K562 (cell line): ENCODE results near the gene TCEA3. TPM values are rescaled to one million over a fixed set of nuclear protein-coding genes. Genes with fewer than 3 reads are reported as not detected.

Experiments
- AFF4 ChIP-seq: sonication (generic); formaldehyde crosslinking; IDR thresholded peaks from 2 replicates; pipeline ENCODE4 v1.8.0; 2023; ENCODE audit warnings: mild to moderate bottlenecking, missing genetic modification reagents
- BRF2 ChIP-seq: IDR thresholded peaks from 3 replicates; pipeline ENCODE4 v1.6.1; 2011; ENCODE audit warnings: borderline replicate concordance, mild to moderate bottlenecking; ENCODE audit not compliant: insufficient read length, insufficient read depth
- CEBPG ChIP-seq, 3 experiments: fragments of 200-800 bp in 1 of 3; sonication (Bioruptor generic) in 1 of 3; sonication (generic) in 1 of 3; formaldehyde crosslinking in 1 of 3; IDR thresholded peaks in 2 of 3; conservative IDR thresholded peaks in 1 of 3; 2 replicates each; pipeline versions ENCODE4 v1.6.1 to v1.8.0; 2016 to 2022; ENCODE audit warnings: missing compliant biosample characterization in 2 of 3, missing genetic modification characterization in 2 of 3, mild to moderate bottlenecking in 1 of 3, missing genetic modification reagents in 1 of 3
- FOXA1 ChIP-seq: fragments of 450-650 bp; IDR thresholded peaks from 2 replicates; pipeline ENCODE4 v1.6.1; 2016; ENCODE audit warnings: mild to moderate bottlenecking, borderline replicate concordance
- MBD1 ChIP-seq: fragments of 250-450 bp; sonication (Bioruptor Pico); IDR thresholded peaks from 2 replicates; pipeline ENCODE4 v1.8.0; 2022; ENCODE audit warnings: inconsistent platforms
- MCM7 ChIP-seq, 2 experiments: fragments of 450-650 bp; IDR thresholded peaks; 2 replicates each; pipeline ENCODE4 v1.6.1; 2016 to 2018
- NEUROD1 ChIP-seq: fragments of 150-350 bp; IDR thresholded peaks from 2 replicates; pipeline ENCODE4 v1.6.1; 2014; ENCODE audit warnings: borderline replicate concordance, low read length, low read depth; ENCODE audit not compliant: partially characterized antibody
- PCBP1 ChIP-seq: fragments of 200-400 bp; formaldehyde crosslinking; IDR thresholded peaks from 2 replicates; pipeline ENCODE4 v1.6.1; 2018; ENCODE audit warnings: mild to moderate bottlenecking, low read depth, low read length; ENCODE audit not compliant: poor library complexity, severe bottlenecking
- PHB ChIP-seq: fragments of 250-450 bp; sonication (Bioruptor Pico); IDR thresholded peaks from 2 replicates; pipeline ENCODE4 v1.5.0; 2021
- PHF20 ChIP-seq: fragments of 450-650 bp; IDR thresholded peaks from 2 replicates; pipeline ENCODE4 v1.6.1; 2018; ENCODE audit not compliant: partially characterized antibody
- PTRF ChIP-seq: fragments of 450-650 bp; IDR thresholded peaks from 2 replicates; pipeline ENCODE4 v1.6.1; 2016; ENCODE audit warnings: mild to moderate bottlenecking, missing genetic modification characterization, missing compliant biosample characterization
- SFPQ ChIP-seq: fragments of 200-400 bp; formaldehyde crosslinking; IDR thresholded peaks from 2 replicates; pipeline ENCODE4 v1.6.1; 2017; ENCODE audit warnings: mild to moderate bottlenecking, low read depth, low read length, moderate library complexity
- SMARCE1 ChIP-seq: fragments of 450-650 bp; IDR thresholded peaks from 2 replicates; pipeline ENCODE4 v1.7.1; 2016; ENCODE audit warnings: mild to moderate bottlenecking
- TFE3 ChIP-seq: fragments of 450-650 bp; formaldehyde crosslinking; IDR thresholded peaks from 2 replicates; pipeline ENCODE4 v1.4.0; 2020; ENCODE audit warnings: mild to moderate bottlenecking, mixed read lengths
- ZBTB7A ChIP-seq: IDR thresholded peaks from 2 replicates; pipeline ENCODE4 v1.6.1; 2011; ENCODE audit warnings: low read depth, mild to moderate bottlenecking, low read length, moderate library complexity, borderline replicate concordance; ENCODE audit not compliant: control insufficient read depth
- polyA plus RNA-seq, 8 experiments: library from polyadenylated mRNA; depleted of rRNA in 4 of 8; stranded (reverse) in 5 of 8; unstranded in 3 of 8; fragments of >200 nt; fragmentation: Nextera tagmentation in 2 of 8; fragmentation: Illumina TruSeq in 1 of 8; extraction: Ambion mirVana in 2 of 8; extraction: Trizol in 1 of 8; gene quantifications; 2 replicates each; pipeline versions ENCODE4 v1.2.1 to v1.2.3, GENCODE V29; 2011 to 2014; ENCODE audit warnings: inconsistent platforms in 1 of 8, missing spikeins in 1 of 8
- total RNA-seq, 7 experiments: library from RNA; depleted of rRNA in 6 of 7; stranded (reverse); fragments of >200 nt in 6 of 7; fragmentation: Illumina TruSeq in 2 of 7; extraction: Trizol in 2 of 7; gene quantifications; 2 replicates each; pipeline versions ENCODE4 v1.2.1 to v1.2.3, GENCODE V29; 2011 to 2021; ENCODE audit warnings: low replicate concordance in 1 of 7

Gene TCEA3
- total and polyA plus RNA-seq, 9 of the 15 experiments (the other 6 are each of a cell fraction or from before 2014, with no cell fraction given) = 0.03 to 0.55 (median 0.36) TPM

GRCh38 chr1:23370709-23371584, 53.6 kb downstream of the TCEA3 start (continued):
- no peak for TF ChIP-seq SMARCE1
- TF ChIP-seq MBD1 (CRISPR knock-in tag) = no peak
- TF ChIP-seq AFF4 = 0 out of 2 replicates have a peak, but pooled peaks have one; percentile 6
- TF ChIP-seq NEUROD1 = peak; percentile 16
- TF ChIP-seq MCM7 (IDR thresholded peaks at IDR 0.05) = no peak
- peak; percentile 85; the same call in 1 of the 2 replicates for TF ChIP-seq ZBTB7A
- TF ChIP-seq PHB = no peak
- TF ChIP-seq TFE3 = no peak
- no peak for TF ChIP-seq SFPQ
- no peak for TF ChIP-seq PTRF (tag)
- no peak for TF ChIP-seq BRF2
- no peak for TF ChIP-seq PHF20
- no peak for TF ChIP-seq PCBP1
- TF ChIP-seq CEBPG (CRISPR knock-in tag; IDR thresholded peaks at IDR 0.05) = no peak
- no peak for TF ChIP-seq CEBPG (tag; conservative IDR thresholded peaks at IDR 0.05 in 1 of 2, IDR thresholded peaks at IDR 0.05 in 1 of 2)
- no peak for TF ChIP-seq FOXA1
